Smooth muscle cell (in vitro differentiated cells): ENCODE data around the gene NR6A1. TPM values are rescaled to one million over a fixed set of nuclear protein-coding genes. Genes with fewer than 3 reads are reported as not detected.

Experiments
- DNase-seq: peaks from one replicate; lab custom pipeline; 2025; ENCODE audit not compliant: unreplicated experiment; lab: John Stamatoyannopoulos, UW
- H2AFZ ChIP-seq: fragments of 200-600 bp; sonication (generic); 2 replicates; pipeline ENCODE4 v1.6.0; 2016; ENCODE audit warnings: antibody characterized with exemption, low read depth, mild to moderate bottlenecking
- H3F3A ChIP-seq: fragments of 200-600 bp; sonication (generic); 2 replicates; pipeline ENCODE4 v1.6.0; 2017; ENCODE audit warnings: antibody characterized with exemption, low read depth
- H3K27ac ChIP-seq: fragments of 200-600 bp; sonication (generic); 2 replicates; pipeline ENCODE4 v1.5.1; 2016; ENCODE audit warnings: low read depth, mild to moderate bottlenecking
- H3K27me3 ChIP-seq: fragments of 200-600 bp; sonication (generic); 2 replicates; pipeline ENCODE4 v1.6.1; 2016; ENCODE audit warnings: low read depth, mild to moderate bottlenecking
- H3K36me3 ChIP-seq: fragments of 200-600 bp; sonication (generic); 2 replicates; pipeline ENCODE4 v1.5.1; 2016; ENCODE audit warnings: low read depth
- H3K4me1 ChIP-seq: fragments of 200-600 bp; sonication (generic); 2 replicates; pipeline ENCODE4 v1.5.1; 2016; ENCODE audit warnings: low read depth
- H3K4me2 ChIP-seq: fragments of 200-600 bp; sonication (generic); 2 replicates; pipeline ENCODE4 v1.6.0; 2016; ENCODE audit warnings: mild to moderate bottlenecking
- H3K4me3 ChIP-seq: fragments of 200-600 bp; sonication (generic); 2 replicates; pipeline ENCODE4 v1.5.1; 2016; ENCODE audit warnings: mild to moderate bottlenecking
- H3K79me2 ChIP-seq: fragments of 200-600 bp; sonication (generic); 2 replicates; pipeline ENCODE4 v1.6.0; 2016; ENCODE audit warnings: low read depth, mild to moderate bottlenecking
- H3K9ac ChIP-seq: fragments of 200-600 bp; sonication (generic); 2 replicates; pipeline ENCODE4 v1.6.0; 2016; ENCODE audit warnings: low read depth
- H3K9me3 ChIP-seq: fragments of 200-600 bp; sonication (generic); replicated peaks from 2 replicates; pipeline ENCODE4 v1.5.1; 2016; ENCODE audit warnings: low read depth
- H4K20me1 ChIP-seq: fragments of 200-600 bp; sonication (generic); 2 replicates; pipeline ENCODE4 v1.6.0; 2016; ENCODE audit warnings: low read depth
- WGBS: methylation state at CpG from one replicate; pipeline ENCODE4 v1.1.7; 2016; ENCODE audit warnings: low lambda C conversion rate; 5-methylcytosine and 5-hydroxymethylcytosine counted together
- polyA plus RNA-seq: library from polyadenylated mRNA; unstranded; fragments of >200 nt; fragmentation: Nextera tagmentation; extraction: Ambion mirVana; gene quantifications from 2 replicates; pipeline ENCODE4 v1.2.1, GENCODE V29; 2016
- total RNA-seq: library from RNA; depleted of rRNA; stranded (reverse); fragments of >200 nt; gene quantifications from 2 replicates; pipeline ENCODE4 v1.2.3, GENCODE V29; 2014
- TF ChIP-seq, protein P1 (sequence below): fragments of 200-600 bp; sonication (generic); IDR thresholded peaks from 2 replicates; pipeline ENCODE4 v1.5.1; 2017; ENCODE audit warnings: borderline replicate concordance, mild to moderate bottlenecking, antibody characterized with exemption; ENCODE audit not compliant: insufficient read depth, poor library complexity, severe bottlenecking

NR6A1 gene
- total and polyA plus RNA-seq, 2 experiments from 2014 or later = 0.17 to 0.31 TPM

GRCh38 chr9:124801356-124801755 is 30.2 kb upstream of the NR6A1 start:
- Histone ChIP-seq H3K9ac (no peak overlapping the region), H4K20me1 (no peaks in the 10 kb centered on the region), H3K4me2 (no peak overlapping the region), H3K9me3 (no peaks in the 10 kb centered on the region), H3K27ac (no peak overlapping the region), H3K79me2 (no peaks in the 10 kb centered on the region), H3K4me3 (no peak overlapping the region), H3F3A (no peaks in the 10 kb centered on the region), H3K36me3 (no peaks in the 10 kb centered on the region), H2AFZ (no peak overlapping the region), H3K4me1 (no peaks in the 10 kb centered on the region), H3K27me3 (no peaks in the 10 kb centered on the region)
- TF ChIP-seq, protein P1, sequence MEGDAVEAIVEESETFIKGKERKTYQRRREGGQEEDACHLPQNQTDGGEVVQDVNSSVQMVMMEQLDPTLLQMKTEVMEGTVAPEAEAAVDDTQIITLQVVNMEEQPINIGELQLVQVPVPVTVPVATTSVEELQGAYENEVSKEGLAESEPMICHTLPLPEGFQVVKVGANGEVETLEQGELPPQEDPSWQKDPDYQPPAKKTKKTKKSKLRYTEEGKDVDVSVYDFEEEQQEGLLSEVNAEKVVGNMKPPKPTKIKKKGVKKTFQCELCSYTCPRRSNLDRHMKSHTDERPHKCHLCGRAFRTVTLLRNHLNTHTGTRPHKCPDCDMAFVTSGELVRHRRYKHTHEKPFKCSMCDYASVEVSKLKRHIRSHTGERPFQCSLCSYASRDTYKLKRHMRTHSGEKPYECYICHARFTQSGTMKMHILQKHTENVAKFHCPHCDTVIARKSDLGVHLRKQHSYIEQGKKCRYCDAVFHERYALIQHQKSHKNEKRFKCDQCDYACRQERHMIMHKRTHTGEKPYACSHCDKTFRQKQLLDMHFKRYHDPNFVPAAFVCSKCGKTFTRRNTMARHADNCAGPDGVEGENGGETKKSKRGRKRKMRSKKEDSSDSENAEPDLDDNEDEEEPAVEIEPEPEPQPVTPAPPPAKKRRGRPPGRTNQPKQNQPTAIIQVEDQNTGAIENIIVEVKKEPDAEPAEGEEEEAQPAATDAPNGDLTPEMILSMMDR = no peak
- 96% methylated on average over 6 of the region's 6 CpGs for WGBS
- no peak for DNase-seq

DNA sequence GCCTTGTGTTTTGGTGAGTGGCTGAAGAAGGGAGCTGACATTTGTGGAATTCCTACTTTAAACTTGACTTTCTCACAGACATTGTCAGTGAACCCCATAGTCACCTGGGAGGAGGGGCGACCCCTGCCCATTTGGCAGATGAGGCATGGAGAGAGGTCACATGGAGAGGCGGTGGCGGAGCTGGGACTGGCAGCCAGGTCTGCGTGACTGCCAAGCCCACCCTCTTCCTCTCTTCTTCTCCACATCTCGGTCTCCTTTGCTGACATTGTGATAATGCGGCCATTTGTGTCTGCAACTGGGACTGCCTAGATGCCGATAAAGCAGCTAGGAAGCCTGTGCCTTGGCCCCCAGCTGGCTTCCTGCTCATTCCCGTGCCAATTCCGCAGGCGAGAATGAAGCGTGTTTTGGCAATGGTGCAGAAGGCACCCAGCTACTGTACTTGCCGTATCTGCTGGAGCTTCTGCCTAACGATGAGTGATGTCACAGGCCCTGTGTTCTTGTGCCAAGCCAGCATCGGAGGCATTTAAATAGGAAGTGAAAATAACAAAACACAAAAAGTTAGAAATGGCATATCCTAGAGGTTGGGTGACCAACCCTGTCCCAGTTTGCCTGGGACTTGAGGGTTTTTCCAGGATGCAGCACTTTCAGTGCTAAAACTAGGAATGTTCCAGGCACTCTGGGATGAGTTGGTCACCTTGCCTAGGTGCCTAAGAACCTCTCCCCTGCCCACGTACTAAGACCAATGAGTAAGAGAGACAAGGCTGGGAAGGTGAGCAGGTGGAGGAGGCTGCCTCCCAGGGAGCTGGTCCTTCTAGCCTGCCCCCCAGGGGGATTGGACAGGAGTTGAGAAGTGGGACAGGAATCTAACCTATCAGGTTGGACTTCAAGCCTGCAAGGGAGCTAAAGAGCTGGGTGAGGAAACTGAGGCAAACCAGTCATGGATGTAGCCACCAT is 29.5 kb upstream of the NR6A1 start:
- no peak for DNase-seq
- Histone ChIP-seq H3K9me3 (no peaks in the 10 kb centered on the region), H3K9ac (no peak overlapping the region), H3K4me1 (no peaks in the 10 kb centered on the region), H3K4me3 (no peak overlapping the region), H3K79me2 (no peaks in the 10 kb centered on the region), H3K36me3 (no peaks in the 10 kb centered on the region), H3K27ac (no peak overlapping the region), H3K4me2 (no peak overlapping the region), H3F3A (no peaks in the 10 kb centered on the region), H4K20me1 (no peaks in the 10 kb centered on the region), H2AFZ (no peak overlapping the region), H3K27me3 (no peaks in the 10 kb centered on the region)
- 88% methylated on average over 15 of the region's 15 CpGs for WGBS
- TF ChIP-seq, protein P1 = no peak

- H3K27ac ChIP-seq = no peak overlapping the region
- H3F3A ChIP-seq = no peaks in the 10 kb centered on the region
- TF ChIP-seq, protein P1 = no peak
- WGBS = 90% methylated on average over 13 of the region's 13 CpGs
- H4K20me1 ChIP-seq = no peaks in the 10 kb centered on the region
- no peaks in the 10 kb centered on the region for H3K4me1 ChIP-seq
- DNase-seq = no peak
- H3K9ac ChIP-seq = no peak overlapping the region
- no peak overlapping the region for H3K4me3 ChIP-seq
- no peaks in the 10 kb centered on the region for H3K27me3 ChIP-seq
- no peaks in the 10 kb centered on the region for H3K79me2 ChIP-seq
- no peaks in the 10 kb centered on the region for H3K9me3 ChIP-seq
- no peak overlapping the region for H3K4me2 ChIP-seq
- no peaks in the 10 kb centered on the region for H3K36me3 ChIP-seq
- no peak overlapping the region for H2AFZ ChIP-seq
These were observed 28.3 kb upstream of the NR6A1 start for GRCh38 chr9:124799274-124800006.
